ENCODE results near the gene HACD3.

DNA sequence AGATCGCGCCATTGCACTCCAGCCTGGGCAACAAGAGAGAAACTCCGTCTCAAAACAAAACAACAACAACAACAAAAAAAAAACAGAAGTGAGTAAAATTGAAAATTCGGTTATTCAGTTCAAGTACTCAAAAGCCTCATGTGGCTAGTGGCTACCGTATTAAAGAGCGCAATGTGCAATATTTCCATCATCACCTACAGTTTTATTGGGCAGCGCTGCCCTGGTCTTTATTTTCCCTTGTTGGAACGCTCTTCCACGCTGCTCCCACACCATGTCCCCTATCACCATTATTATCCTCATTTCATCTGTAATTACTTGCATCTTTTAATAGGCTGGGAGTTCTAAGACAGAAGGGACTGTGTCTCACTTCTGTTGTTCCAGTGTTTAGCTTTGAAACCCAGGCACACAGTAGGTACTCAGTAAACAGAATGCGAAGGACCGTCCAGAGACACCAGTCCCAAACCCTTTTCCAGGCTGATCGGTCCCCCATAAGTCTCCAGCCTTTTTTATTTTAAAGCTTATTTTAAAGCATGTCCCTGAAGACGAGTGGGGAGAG lies 423 bp upstream of the HACD3 start:
- TF ChIP-seq POLR2A (IDR thresholded peaks at IDR 0.05) (no peak), POLR2AphosphoS5 (IDR thresholded peaks at IDR 0.05; ENCODE audit: insufficient read depth in 1 of 2, low read depth in 1 of 2) (no peak)
- TF ChIP-seq, protein P1, sequence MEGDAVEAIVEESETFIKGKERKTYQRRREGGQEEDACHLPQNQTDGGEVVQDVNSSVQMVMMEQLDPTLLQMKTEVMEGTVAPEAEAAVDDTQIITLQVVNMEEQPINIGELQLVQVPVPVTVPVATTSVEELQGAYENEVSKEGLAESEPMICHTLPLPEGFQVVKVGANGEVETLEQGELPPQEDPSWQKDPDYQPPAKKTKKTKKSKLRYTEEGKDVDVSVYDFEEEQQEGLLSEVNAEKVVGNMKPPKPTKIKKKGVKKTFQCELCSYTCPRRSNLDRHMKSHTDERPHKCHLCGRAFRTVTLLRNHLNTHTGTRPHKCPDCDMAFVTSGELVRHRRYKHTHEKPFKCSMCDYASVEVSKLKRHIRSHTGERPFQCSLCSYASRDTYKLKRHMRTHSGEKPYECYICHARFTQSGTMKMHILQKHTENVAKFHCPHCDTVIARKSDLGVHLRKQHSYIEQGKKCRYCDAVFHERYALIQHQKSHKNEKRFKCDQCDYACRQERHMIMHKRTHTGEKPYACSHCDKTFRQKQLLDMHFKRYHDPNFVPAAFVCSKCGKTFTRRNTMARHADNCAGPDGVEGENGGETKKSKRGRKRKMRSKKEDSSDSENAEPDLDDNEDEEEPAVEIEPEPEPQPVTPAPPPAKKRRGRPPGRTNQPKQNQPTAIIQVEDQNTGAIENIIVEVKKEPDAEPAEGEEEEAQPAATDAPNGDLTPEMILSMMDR (IDR thresholded peaks at IDR 0.05), result no peak
